ENCODE results near the gene KRT76. TPM values are rescaled to one million over a fixed set of nuclear protein-coding genes. Genes with fewer than 3 reads are reported as not detected.

Gene KRT76
- total RNA-seq, 4 donors from 2014 or later = not detected

DNA sequence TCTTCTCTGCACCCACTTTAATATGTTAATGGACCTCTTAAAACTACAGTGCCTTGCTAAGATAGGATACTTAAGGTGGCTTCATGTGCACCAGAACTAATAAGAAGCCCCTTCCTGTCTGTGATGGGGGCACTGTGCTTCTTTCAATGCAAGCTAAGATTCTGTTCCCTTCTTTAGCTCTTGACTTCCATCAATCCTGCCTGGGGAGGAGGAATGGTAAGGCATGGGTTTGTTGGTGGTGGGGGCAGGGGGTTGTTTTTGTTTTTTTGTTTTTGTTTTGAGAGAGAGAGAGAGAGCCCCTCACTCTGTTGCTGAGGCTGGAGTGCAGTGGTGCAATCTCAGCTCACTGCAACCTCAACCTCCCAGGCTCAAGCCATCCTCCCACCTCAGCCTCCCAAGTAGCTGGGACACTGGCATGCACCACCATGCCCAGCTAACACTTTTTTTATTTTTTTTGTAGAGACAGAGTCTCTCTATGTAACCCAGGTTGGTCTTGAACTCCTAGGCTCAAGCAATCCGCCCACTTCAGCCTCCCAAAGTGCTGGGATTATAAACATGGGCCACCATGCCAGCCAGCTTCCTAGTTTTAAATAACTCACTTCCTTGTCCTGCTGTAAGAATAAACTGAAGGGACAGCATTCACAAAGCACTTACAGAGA is 23.2 kb upstream of the KRT76 start:
- Histone ChIP-seq H3K9me3 (no peaks in the 10 kb centered on the region), H3K36me3 (no peaks in the 10 kb centered on the region), H3K27me3 (no peaks in the 10 kb centered on the region), H3K4me1 (no peaks in the 10 kb centered on the region), H3K27ac (no peak overlapping the region), H3K4me3 (no peak overlapping the region)
- no peak for DNase-seq (ENCODE audit: low spot score in 2 of 2)
- WGBS, 2 donors = 57 to 70% methylated on average over 1 of the region's 1 CpG
- TF ChIP-seq POLR2A (IDR thresholded peaks at IDR 0.05) (no peak), EP300 (IDR thresholded peaks at IDR 0.05) (no peak)
- TF ChIP-seq, protein P1, sequence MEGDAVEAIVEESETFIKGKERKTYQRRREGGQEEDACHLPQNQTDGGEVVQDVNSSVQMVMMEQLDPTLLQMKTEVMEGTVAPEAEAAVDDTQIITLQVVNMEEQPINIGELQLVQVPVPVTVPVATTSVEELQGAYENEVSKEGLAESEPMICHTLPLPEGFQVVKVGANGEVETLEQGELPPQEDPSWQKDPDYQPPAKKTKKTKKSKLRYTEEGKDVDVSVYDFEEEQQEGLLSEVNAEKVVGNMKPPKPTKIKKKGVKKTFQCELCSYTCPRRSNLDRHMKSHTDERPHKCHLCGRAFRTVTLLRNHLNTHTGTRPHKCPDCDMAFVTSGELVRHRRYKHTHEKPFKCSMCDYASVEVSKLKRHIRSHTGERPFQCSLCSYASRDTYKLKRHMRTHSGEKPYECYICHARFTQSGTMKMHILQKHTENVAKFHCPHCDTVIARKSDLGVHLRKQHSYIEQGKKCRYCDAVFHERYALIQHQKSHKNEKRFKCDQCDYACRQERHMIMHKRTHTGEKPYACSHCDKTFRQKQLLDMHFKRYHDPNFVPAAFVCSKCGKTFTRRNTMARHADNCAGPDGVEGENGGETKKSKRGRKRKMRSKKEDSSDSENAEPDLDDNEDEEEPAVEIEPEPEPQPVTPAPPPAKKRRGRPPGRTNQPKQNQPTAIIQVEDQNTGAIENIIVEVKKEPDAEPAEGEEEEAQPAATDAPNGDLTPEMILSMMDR (IDR thresholded peaks at IDR 0.05) = no peak

DNA sequence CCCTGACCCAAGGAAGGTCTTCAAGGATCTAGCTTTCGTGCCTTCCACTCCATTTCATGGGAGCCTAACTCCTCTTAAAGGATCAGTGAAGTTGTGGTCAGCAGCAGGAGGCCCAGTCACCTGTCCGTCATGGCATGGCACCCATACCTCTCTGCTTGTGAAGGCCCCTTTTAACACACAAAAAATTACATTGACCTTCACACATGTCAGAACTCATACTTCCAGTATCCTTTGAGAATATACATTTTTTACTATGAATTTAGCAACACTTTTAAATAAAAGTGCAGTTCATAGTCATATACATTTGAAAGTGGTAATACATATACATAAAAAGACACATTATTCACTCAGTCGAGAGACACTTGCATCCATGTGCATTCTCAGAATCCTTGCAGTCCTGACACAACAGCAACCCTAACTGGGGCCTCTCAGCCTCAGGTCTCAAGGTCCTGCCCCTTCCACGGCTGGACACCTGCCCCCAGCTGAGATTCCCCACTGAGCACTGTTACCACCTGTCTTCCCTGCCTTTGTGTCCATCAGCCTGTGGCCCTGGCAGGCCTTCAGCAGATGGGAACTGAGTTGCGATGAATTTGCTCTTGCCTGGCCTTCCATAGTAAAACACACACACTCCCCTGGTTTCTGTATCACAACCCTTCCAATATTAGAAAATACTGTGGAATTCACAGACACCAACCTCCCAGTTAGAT is 22.5 kb upstream of the KRT76 start:
- H3K36me3 ChIP-seq = no peaks in the 10 kb centered on the region
- 73% methylated on average over 5 of the region's 5 CpGs for WGBS, 2 donors
- no peaks in the 10 kb centered on the region for H3K9me3 ChIP-seq
- H3K4me1 ChIP-seq = no peaks in the 10 kb centered on the region
- TF ChIP-seq EP300 (IDR thresholded peaks at IDR 0.05) (no peak), POLR2A (IDR thresholded peaks at IDR 0.05) (no peak)
- TF ChIP-seq, protein P1 (IDR thresholded peaks at IDR 0.05) = no peak
- H3K4me3 ChIP-seq = no peak overlapping the region
- no peak for DNase-seq (ENCODE audit: low spot score in 2 of 2)
- no peak overlapping the region for H3K27ac ChIP-seq
- H3K27me3 ChIP-seq = no peaks in the 10 kb centered on the region

DNA sequence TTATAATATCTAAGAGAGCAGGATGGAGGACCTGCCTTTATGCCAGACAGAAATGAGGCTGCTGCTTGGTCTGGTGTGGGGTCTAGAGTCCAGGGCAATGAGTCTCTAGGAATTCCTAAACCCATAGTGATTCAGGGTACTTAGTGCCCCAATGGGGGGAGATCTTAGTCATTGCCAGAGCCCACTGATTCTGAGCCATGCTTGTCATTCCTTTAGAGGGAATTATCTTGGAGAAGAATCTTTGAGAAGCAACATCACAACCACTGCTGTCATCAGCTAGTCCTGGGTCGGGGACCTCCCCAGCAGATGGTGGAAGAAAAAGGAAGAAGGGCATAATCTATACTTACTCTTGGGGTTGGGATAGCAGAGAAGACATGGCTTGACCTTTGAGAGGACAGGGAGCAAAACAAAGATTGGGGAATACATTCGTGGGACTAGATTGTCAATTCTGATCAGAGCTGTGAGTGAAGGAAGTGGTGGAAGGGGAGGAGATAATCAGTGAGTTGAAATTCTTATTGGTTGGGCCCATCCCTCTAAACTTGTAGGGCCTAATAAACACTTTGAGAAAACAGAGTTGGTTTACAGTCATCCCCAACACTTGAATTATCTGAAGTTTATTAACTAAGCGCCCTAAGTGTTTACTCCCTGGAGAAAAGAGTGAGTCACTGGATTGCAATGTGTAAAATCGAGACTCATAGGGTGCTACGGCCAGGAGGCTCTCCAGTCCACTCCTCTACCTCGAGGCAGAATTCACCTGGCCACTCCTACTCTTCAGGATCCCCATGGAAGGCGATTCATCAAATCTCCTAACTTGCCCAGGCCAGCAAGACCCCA is 21.7 kb upstream of the KRT76 start:
- H3K9me3 ChIP-seq = no peaks in the 10 kb centered on the region
- H3K36me3 ChIP-seq = no peaks in the 10 kb centered on the region
- no peaks in the 10 kb centered on the region for H3K27me3 ChIP-seq
- no peak overlapping the region for H3K4me3 ChIP-seq
- no peak for DNase-seq (ENCODE audit: low spot score in 2 of 2)
- no peaks in the 10 kb centered on the region for H3K4me1 ChIP-seq
- 59 to 67% methylated on average over 7 of the region's 7 CpGs for WGBS, 2 donors
- H3K27ac ChIP-seq = no peak overlapping the region
- no peak for TF ChIP-seq EP300 (IDR thresholded peaks at IDR 0.05)
- TF ChIP-seq, protein P1 (IDR thresholded peaks at IDR 0.05) = no peak
- no peak for TF ChIP-seq POLR2A (IDR thresholded peaks at IDR 0.05)

DNA sequence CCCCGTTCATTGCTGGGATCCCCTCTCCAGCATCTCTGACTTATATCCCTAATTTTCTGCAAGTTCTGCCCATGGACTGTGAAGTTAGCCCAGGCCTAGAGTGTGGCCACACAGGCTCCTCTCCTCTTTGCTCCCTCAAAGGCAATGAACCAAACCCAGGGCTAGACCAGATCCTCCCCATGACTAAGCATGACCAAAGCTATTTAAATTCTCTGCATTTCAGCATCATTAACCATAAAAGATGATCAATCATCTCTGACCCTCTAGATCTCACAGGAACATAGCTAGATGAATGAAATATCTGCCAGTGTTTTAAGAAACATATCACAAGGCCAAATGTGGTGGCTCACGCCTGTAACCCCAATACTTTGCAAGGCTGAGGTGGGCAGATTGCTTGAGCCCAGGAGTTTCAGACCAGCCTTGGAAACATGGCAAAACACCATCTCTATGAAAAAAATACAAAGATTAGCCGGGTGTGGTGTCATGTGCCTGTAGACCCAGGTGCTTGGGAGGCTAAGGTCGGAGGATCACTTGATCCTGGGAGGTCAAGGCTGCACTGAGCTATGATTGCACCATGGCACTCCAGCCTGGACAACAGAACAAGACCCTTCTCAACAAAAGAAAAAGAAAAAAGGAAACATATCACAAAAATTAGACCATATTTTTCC is 21.0 kb upstream of the KRT76 start:
- no peak for DNase-seq (ENCODE audit: low spot score in 2 of 2)
- no peaks in the 10 kb centered on the region for H3K36me3 ChIP-seq
- no peaks in the 10 kb centered on the region for H3K4me1 ChIP-seq
- no peaks in the 10 kb centered on the region for H3K9me3 ChIP-seq
- no peak overlapping the region for H3K27ac ChIP-seq
- 87 to 93% methylated on average over 4 of the region's 4 CpGs for WGBS, 2 donors
- TF ChIP-seq POLR2A (IDR thresholded peaks at IDR 0.05) = no peak
- TF ChIP-seq EP300 (IDR thresholded peaks at IDR 0.05) = no peak
- TF ChIP-seq, protein P1 (IDR thresholded peaks at IDR 0.05) = no peak
- H3K27me3 ChIP-seq = no peaks in the 10 kb centered on the region
- no peak overlapping the region for H3K4me3 ChIP-seq

All from tibial nerve (tissue), 4 donors.